Panc1 (cell line): ENCODE results near the gene SLC2A1.

Experiments used
- POLR2AphosphoS5 ChIP-seq: IDR thresholded peaks from 2 replicates; pipeline ENCODE4 v1.6.1; 2012; ENCODE audit warnings: mild to moderate bottlenecking, low read depth, low read length, moderate library complexity
- TF ChIP-seq, protein P1 (sequence below): fragments of 450-650 bp; IDR thresholded peaks from 2 replicates; pipeline ENCODE4 v1.5.1; 2017; ENCODE audit warnings: mild to moderate bottlenecking

DNA sequence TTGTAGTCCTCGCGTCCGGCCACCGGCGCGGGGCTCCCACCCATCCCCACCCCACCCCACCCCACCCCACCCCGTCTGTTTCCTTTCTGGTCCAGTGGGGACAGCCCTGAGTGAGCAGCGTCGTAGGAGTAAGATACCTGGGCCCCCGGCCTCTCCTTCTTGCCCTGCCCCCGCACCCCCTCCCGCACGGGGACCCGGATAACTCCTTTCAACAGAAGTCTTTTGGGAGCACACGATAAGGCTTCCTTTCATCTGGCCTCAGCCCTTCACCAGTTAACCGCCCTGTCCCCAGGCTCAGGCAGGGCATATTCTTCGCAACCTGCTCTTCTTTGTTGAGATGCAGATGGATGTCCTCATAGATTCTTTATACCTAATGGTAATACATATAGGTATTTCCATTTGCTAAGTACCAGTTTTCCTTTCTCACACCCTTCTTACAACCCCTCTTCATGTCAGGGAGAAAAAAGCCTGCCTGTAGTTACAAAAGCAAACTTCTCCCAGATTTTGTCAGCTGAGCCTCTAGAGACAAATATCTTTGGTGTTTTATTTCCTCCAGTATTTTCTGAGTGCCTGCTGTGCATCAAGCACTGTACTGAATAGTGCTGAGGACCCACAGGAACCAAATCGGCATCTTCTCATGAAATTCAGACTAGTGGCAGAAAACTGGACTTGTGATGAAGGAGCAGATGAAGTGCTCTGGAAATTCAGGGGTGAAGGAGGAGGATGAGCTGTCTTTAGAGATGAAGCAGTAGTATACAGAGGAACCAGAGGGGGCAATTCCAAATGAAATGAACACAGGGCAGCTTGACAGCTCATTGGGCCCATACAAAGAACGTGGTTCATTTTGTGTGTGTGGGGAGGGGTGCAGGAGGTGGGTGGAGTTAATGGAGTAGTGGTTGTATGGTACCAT lies 33.6 kb downstream of the SLC2A1 start:
- no peak for TF ChIP-seq POLR2AphosphoS5
- TF ChIP-seq, protein P1, sequence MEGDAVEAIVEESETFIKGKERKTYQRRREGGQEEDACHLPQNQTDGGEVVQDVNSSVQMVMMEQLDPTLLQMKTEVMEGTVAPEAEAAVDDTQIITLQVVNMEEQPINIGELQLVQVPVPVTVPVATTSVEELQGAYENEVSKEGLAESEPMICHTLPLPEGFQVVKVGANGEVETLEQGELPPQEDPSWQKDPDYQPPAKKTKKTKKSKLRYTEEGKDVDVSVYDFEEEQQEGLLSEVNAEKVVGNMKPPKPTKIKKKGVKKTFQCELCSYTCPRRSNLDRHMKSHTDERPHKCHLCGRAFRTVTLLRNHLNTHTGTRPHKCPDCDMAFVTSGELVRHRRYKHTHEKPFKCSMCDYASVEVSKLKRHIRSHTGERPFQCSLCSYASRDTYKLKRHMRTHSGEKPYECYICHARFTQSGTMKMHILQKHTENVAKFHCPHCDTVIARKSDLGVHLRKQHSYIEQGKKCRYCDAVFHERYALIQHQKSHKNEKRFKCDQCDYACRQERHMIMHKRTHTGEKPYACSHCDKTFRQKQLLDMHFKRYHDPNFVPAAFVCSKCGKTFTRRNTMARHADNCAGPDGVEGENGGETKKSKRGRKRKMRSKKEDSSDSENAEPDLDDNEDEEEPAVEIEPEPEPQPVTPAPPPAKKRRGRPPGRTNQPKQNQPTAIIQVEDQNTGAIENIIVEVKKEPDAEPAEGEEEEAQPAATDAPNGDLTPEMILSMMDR: no peak
